SKM-1 (cell line): ENCODE results near the gene CDK18.

Experiments used
- DNase-seq: peaks from one replicate; lab custom pipeline; 2025; ENCODE audit not compliant: unreplicated experiment; lab: John Stamatoyannopoulos, UW

Gene CDK18

GRCh38 chr1:205535866-205536758 lies 31.6 kb downstream of the CDK18 start:
- DNase-seq: no peak

GRCh38 chr1:205536759-205537361 lies 32.4 kb downstream of the CDK18 start:
- DNase-seq: no peak

- DNase-seq: no peak
Observed at GRCh38 chr1:205537386-205538018, 33.0 kb downstream of the CDK18 start.

- no peak for DNase-seq
Observed at GRCh38 chr1:205538235-205538840, 33.9 kb downstream of the CDK18 start.

GRCh38 chr1:205541161-205541886 lies 36.9 kb downstream of the CDK18 start:
- DNase-seq: no peak

- no peak for DNase-seq
Observed at GRCh38 chr1:205542367-205542766, 37.9 kb downstream of the CDK18 start.

GRCh38 chr1:205543351-205544301 lies 39.2 kb downstream of the CDK18 start:
- DNase-seq: no peak

GRCh38 chr1:205545001-205545919 lies 40.8 kb downstream of the CDK18 start:
- no peak for DNase-seq

- no peak for DNase-seq
Observed at GRCh38 chr1:205545991-205546390, 41.5 kb downstream of the CDK18 start.

GRCh38 chr1:205546541-205546940 lies 42.1 kb downstream of the CDK18 start:
- no peak for DNase-seq

- DNase-seq: no peak
Observed at GRCh38 chr1:205547936-205548827, 43.7 kb downstream of the CDK18 start.

GRCh38 chr1:205554026-205554811 lies 49.8 kb downstream of the CDK18 start:
- DNase-seq: no peak

- no peak for DNase-seq
Observed at GRCh38 chr1:205561501-205562203, 57.2 kb downstream of the CDK18 start.

- no peak for DNase-seq
Observed at GRCh38 chr1:205563927-205564441, 59.5 kb downstream of the CDK18 start.

GRCh38 chr1:205565799-205566198 lies 61.3 kb downstream of the CDK18 start:
- DNase-seq: no peak

- no peak for DNase-seq
Observed at GRCh38 chr1:205567716-205568115, 63.2 kb downstream of the CDK18 start.
